Endodermal cell (in vitro differentiated cells): Measurements from ENCODE around the gene CFAP92. TPM values are rescaled to one million over a fixed set of nuclear protein-coding genes. Genes with fewer than 3 reads are reported as not detected.

Experiments
- DNase-seq: peaks from one replicate; pipeline ENCODE4 v3.0.0-alpha.2; 2017
- H3K27ac ChIP-seq: 2 replicates; pipeline ENCODE4 v1.5.1; 2013; ENCODE audit warnings: mild to moderate bottlenecking, low read depth, low read length, moderate library complexity
- H3K27me3 ChIP-seq: 2 replicates; pipeline ENCODE4 v1.6.1; 2013; ENCODE audit warnings: mild to moderate bottlenecking, low read length, moderate library complexity; ENCODE audit not compliant: insufficient read depth, control insufficient read depth, poor library complexity, severe bottlenecking
- H3K36me3 ChIP-seq: 2 replicates; pipeline ENCODE4 v1.7.0; 2013; ENCODE audit warnings: mild to moderate bottlenecking, low read length, moderate library complexity; ENCODE audit not compliant: control insufficient read depth, insufficient read depth
- H3K4me1 ChIP-seq: one replicate; pipeline ENCODE4 v1.7.0; 2013; ENCODE audit warnings: low read length; ENCODE audit not compliant: control insufficient read depth, insufficient read depth
- H3K4me3 ChIP-seq: 2 replicates; pipeline ENCODE4 v1.5.1; 2013; ENCODE audit warnings: mild to moderate bottlenecking, low read length, moderate library complexity
- H3K9ac ChIP-seq: 2 replicates; pipeline ENCODE4 v1.6.1; 2013; ENCODE audit warnings: mild to moderate bottlenecking, low read length, moderate library complexity; ENCODE audit not compliant: poor library complexity, severe bottlenecking; ENCODE audit errors: extremely low read depth
- H3K9me3 ChIP-seq: 2 replicates; pipeline ENCODE4 v1.6.1; 2013; ENCODE audit warnings: mild to moderate bottlenecking, low read length, moderate library complexity; ENCODE audit not compliant: control insufficient read depth
- H3K27ac Mint-ChIP-seq: 2 replicates; pipeline ENCODE4 v1.8.0; 2020; ENCODE audit warnings: mixed read lengths
- H3K27me3 Mint-ChIP-seq: 2 replicates; pipeline ENCODE4 v1.8.0; 2021; ENCODE audit warnings: mild to moderate bottlenecking, mixed read lengths; ENCODE audit not compliant: insufficient read depth
- H3K36me3 Mint-ChIP-seq: 2 replicates; pipeline ENCODE4 v1.8.0; 2020; ENCODE audit warnings: low read depth, mixed read lengths
- H3K4me1 Mint-ChIP-seq: 2 replicates; pipeline ENCODE4 v1.8.0; 2020; ENCODE audit warnings: mixed read lengths
- H3K4me3 Mint-ChIP-seq: 2 replicates; pipeline ENCODE4 v1.8.0; 2020; ENCODE audit warnings: mild to moderate bottlenecking, moderate library complexity, mixed read lengths
- H3K9me3 Mint-ChIP-seq: 2 replicates; pipeline ENCODE4 v1.8.0; 2020; ENCODE audit warnings: mild to moderate bottlenecking, mixed read lengths
- CTCF ChIP-seq: fragments of 200-600 bp; sonication (generic); conservative IDR thresholded peaks from 2 replicates; pipeline ENCODE4 v1.5.0; 2021; ENCODE audit warnings: antibody characterized with exemption, mild to moderate bottlenecking
- WGBS, 2 experiments: methylation state at CpG; one replicate each; pipeline versions ENCODE4 v1.1.5 to v1.1.7; 2013; ENCODE audit warnings: missing lambda C conversion rate in 2 of 2, mixed read lengths in 1 of 2; ENCODE audit not compliant: insufficient coverage in 1 of 2, insufficient read length in 1 of 2; 5-methylcytosine and 5-hydroxymethylcytosine counted together
- total RNA-seq, 2 donors: library from RNA; stranded (reverse); fragmentation: NEBNext Ultra II Directional in 1 of 2; extraction: Animal tissue kit (Norgen Biotek cat#: 25700) in 1 of 2; gene quantifications; 2 replicates in 1 of 2; 3 replicates in 1 of 2; pipeline ENCODE4 v1.2.1, GENCODE V29; 2021

Gene CFAP92
- total RNA-seq, 2 donors from 2014 or later: 1.3 to 3.0 TPM

- Mint-ChIP-seq H3K36me3 (no peaks in the 10 kb centered on the region), H3K4me3 (no peak overlapping the region), H3K9me3 (peaks cover 4% of the 10 kb centered on the region), H3K27me3 (peaks cover 18% of the 10 kb centered on the region), H3K27ac (no peak overlapping the region), H3K4me1 (no peaks in the 10 kb centered on the region)
- no peak overlapping the region for H3K27ac ChIP-seq
- no peaks in the 10 kb centered on the region for H3K27me3 ChIP-seq
- no peaks in the 10 kb centered on the region for H3K36me3 ChIP-seq
- WGBS, 2 experiments: 81 to 91% methylated on average over 5 to 14 of the region's 14 CpGs
- no peak for DNase-seq
- H3K9ac ChIP-seq: no peak overlapping the region
- H3K4me3 ChIP-seq: no peak overlapping the region
- peaks cover 4% of the 10 kb centered on the region for H3K9me3 ChIP-seq
- no peaks in the 10 kb centered on the region for H3K4me1 ChIP-seq
- no peak for TF ChIP-seq CTCF
These were observed 38.8 kb upstream of the CFAP92 start for GRCh38 chr3:129032716-129033115.

GRCh38 chr3:129031476-129032215 is 37.8 kb upstream of the CFAP92 start:
- no peak overlapping the region for H3K27ac Mint-ChIP-seq
- no peak overlapping the region for H3K9ac ChIP-seq
- no peak for DNase-seq
- H3K4me1 Mint-ChIP-seq: no peaks in the 10 kb centered on the region
- H3K36me3 ChIP-seq: no peaks in the 10 kb centered on the region
- H3K4me1 ChIP-seq: no peaks in the 10 kb centered on the region
- 89 to 93% methylated on average over 3 to 10 of the region's 10 CpGs for WGBS, 2 experiments
- H3K4me3 Mint-ChIP-seq: no peak overlapping the region
- no peak overlapping the region for H3K4me3 ChIP-seq
- peaks cover 24% of the 10 kb centered on the region for H3K27me3 Mint-ChIP-seq
- H3K27ac ChIP-seq: no peak overlapping the region
- TF ChIP-seq CTCF: no peak
- no peaks in the 10 kb centered on the region for H3K36me3 Mint-ChIP-seq
- H3K9me3 Mint-ChIP-seq: peaks cover 7% of the 10 kb centered on the region
- H3K9me3 ChIP-seq: peaks cover 4% of the 10 kb centered on the region
- peaks cover under 1% of the 10 kb centered on the region for H3K27me3 ChIP-seq

- Histone ChIP-seq H3K27ac (no peak overlapping the region), H3K4me1 (no peaks in the 10 kb centered on the region), H3K9me3 (peaks cover 4% of the 10 kb centered on the region), H3K27me3 (peaks cover 11% of the 10 kb centered on the region), H3K4me3 (no peak overlapping the region), H3K9ac (no peak overlapping the region), H3K36me3 (no peaks in the 10 kb centered on the region)
- WGBS, 2 experiments: 87 to 88% methylated on average over 3 to 4 of the region's 4 CpGs
- Mint-ChIP-seq H3K27me3 (peaks cover 34% of the 10 kb centered on the region), H3K4me1 (no peaks in the 10 kb centered on the region), H3K4me3 (no peak overlapping the region), H3K9me3 (peaks cover 14% of the 10 kb centered on the region), H3K36me3 (no peaks in the 10 kb centered on the region), H3K27ac (no peak overlapping the region)
- no peak for TF ChIP-seq CTCF
- DNase-seq: peak; percentile 35
These were observed 36.7 kb upstream of the CFAP92 start for GRCh38 chr3:129030611-129031010.
